Body of pancreas (tissue), 4 donors: ENCODE measurements around the gene CCDC170.

Source experiments
- POLR2A ChIP-seq, 3 donors: fragments of 450-650 bp; IDR thresholded peaks; one replicate each; pipeline ENCODE4 v1.6.1; 2016; ENCODE audit warnings: antibody characterized with exemption in 3 of 3, mild to moderate bottlenecking in 2 of 3
- TF ChIP-seq, protein P1 (sequence below), 7 experiments: fragments of 450-650 bp in 4 of 7; fragments of 200-600 bp in 3 of 7; sonication (generic) in 3 of 7; IDR thresholded peaks; one replicate each; pipeline ENCODE4 v1.5.1; 2016 to 2019; ENCODE audit warnings: antibody characterized with exemption in 7 of 7

- TF ChIP-seq, protein P1, sequence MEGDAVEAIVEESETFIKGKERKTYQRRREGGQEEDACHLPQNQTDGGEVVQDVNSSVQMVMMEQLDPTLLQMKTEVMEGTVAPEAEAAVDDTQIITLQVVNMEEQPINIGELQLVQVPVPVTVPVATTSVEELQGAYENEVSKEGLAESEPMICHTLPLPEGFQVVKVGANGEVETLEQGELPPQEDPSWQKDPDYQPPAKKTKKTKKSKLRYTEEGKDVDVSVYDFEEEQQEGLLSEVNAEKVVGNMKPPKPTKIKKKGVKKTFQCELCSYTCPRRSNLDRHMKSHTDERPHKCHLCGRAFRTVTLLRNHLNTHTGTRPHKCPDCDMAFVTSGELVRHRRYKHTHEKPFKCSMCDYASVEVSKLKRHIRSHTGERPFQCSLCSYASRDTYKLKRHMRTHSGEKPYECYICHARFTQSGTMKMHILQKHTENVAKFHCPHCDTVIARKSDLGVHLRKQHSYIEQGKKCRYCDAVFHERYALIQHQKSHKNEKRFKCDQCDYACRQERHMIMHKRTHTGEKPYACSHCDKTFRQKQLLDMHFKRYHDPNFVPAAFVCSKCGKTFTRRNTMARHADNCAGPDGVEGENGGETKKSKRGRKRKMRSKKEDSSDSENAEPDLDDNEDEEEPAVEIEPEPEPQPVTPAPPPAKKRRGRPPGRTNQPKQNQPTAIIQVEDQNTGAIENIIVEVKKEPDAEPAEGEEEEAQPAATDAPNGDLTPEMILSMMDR (IDR thresholded peaks at IDR 0.05) = no peak
- TF ChIP-seq POLR2A (IDR thresholded peaks at IDR 0.05) = no peak
Measured at GRCh38 chr6:151448623-151449022, 45.2 kb upstream of the CCDC170 start.
